Fibroblast of peridontal ligament (primary cell): Measurements from ENCODE around the gene ACOT8.
A peak's percentile ranks its signal among the peaks of the same experiment; 100 is the strongest.
"Not testable (repeated sequence)": the region's sequence is repeated elsewhere in the genome, so short reads cannot be mapped to it uniquely, and the experiment has no call there.

ENCODE experiments used
- DNase-seq: peaks from one replicate; pipeline ENCODE4 v3.0.0-alpha.2; 2010; ENCODE audit errors: extremely low read depth

The ACOT8 gene

DNA sequence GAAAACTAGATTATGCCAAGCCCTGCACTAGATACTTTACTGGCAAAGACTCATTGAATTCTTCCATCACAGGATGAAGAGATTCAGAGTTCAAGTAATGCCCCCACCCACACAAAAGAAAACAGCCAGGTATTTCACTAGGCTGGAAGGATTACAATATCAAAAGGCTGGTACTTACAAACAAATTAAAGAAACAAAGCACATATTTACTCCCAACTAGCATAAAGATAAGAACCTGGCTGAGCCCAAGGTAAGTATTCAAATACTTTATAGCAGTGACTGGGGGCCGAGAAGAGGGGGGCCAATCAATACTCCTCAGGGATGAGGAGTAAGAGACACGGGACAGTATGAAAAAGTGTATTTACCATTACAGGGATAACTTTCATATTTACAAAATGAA lies 3.7 kb downstream of the ACOT8 start:
- DNase-seq, result no peak

DNA sequence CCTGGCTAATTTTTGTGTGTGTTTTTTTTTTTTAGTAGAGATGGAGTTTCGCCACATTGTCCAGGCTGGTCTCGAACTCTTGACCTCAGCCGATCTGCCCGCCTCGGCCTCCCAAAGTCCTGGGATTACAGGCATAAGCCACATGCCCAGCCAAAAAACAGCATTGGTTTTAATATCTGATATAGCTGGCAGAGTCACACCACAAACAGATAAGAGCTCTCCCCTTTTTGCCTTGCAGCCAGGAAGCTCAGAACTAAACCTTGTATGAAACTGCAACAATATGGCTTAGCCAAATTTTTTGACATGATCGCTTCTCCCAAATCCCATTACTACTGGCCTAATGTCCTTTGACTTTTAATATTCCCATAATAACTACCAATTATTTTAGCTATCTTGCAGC lies 4.9 kb downstream of the ACOT8 start:
- DNase-seq, result no peak

GRCh38 chr20:45851501-45851900 lies 5.7 kb downstream of the ACOT8 start:
- no peak for DNase-seq

DNA sequence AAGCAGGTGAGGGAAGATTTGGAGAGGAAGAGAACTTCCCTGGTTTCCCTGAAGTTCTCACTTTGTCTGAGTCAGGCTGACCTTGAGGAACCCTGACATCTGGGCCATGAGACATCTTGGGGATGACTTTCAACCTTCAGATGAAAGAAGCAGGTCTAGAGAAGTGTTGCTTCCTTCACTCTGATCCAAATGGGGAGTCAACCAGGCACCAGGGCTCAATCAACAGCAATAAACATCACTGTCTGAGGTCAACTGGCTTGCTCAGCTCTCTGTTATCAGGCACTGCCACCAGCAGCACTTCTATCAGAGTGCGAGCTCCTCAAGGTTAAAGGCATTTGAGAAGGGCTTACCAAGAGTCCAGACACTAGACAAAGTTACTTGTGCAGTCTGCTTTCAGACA lies 6.3 kb downstream of the ACOT8 start:
- no peak for DNase-seq

GRCh38 chr20:45850238-45850637 lies 7.0 kb downstream of the ACOT8 start:
- no peak for DNase-seq

GRCh38 chr20:45848969-45849582 lies 8.1 kb downstream of the ACOT8 start:
- DNase-seq, result no peak

DNA sequence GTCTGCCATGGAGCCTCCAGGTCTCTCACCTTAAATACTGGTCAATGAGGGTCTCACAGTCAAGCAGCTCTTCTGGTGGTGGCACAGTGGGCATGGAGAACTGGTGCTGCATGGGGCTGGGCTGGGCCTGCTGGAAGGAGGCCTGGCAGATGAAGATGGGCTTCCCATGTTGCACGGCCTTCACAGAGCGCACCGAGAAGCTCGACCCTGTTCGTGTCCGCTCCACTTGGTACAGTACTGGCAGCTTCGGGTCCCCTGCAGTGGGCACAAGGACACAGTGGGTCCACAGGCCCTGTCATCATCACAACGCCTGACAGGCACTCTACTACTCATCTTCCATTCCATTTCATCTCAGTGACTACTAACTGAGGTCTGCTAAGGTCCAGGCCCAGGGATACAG lies 8.8 kb downstream of the ACOT8 start:
- DNase-seq, result no peak

DNA sequence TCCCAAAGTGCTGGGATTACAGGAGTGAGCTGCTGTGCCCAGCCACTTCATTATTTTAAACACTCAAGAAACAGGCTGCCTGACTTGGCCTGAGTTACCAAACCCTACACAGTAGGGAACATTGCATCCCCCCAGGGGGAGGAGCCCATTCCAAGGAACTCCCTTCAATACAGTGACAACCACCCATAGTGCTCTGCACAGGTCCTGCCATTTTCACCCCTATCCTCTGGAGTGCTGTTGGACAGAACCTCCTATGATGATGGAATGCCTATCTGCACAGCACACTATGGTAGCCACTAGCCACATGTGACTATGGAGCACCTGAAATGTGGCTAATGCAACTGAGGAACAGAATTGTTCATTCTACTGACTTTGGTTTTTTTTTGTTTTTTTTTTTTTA lies 11.7 kb downstream of the ACOT8 start:
- DNase-seq, result no peak

DNA sequence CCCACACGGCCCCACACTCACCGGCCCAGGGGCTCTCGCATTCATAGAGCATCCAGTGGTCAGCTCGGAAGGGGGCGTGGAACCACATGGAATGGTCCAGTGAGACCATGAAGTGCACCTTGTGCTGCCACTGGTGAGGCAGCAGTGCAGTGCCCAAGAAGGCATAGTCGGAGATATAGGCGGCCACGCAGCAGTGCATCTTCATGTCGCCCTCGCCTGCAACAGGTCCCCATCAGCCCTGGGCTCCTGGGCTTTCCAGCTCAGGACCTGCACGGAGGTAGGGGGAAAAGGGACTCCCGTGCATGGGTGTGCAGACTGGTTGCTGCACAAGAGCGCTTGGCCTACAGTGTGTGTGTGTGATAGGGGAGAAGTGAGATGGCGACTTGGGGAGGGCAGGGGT lies 13.7 kb downstream of the ACOT8 start:
- DNase-seq, result no peak

DNA sequence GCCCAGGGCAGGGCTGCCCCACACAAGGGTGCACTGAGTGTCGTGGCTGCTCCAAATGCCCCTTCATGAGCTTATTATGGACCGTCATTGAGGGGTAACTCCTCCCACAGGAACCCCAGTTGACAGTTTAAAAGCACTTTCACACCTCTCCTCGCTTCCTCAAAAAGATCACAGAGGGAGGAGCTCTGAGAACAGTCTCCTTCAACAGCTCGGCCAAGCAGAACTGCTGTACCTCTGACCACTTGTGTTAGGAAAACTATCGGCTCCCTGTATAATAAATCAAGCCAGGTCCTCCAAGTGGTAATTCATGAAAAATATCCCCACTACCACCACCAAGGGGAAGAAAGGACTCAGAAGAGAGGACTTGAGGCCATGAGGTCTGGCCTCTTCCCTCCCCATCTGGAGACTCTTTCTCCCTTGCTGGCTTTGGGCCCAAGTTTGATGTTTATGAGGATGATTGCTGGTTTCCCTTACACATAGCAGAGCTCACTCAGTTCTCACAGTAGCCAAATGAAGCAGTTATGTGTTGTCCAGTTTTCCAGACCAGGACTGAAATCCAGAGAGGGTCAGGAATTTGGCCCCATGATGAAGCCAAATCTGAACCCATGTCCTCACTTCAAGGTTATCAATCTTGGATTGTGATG lies 14.9 kb downstream of the ACOT8 start:
- peak; percentile 83 for DNase-seq

DNA sequence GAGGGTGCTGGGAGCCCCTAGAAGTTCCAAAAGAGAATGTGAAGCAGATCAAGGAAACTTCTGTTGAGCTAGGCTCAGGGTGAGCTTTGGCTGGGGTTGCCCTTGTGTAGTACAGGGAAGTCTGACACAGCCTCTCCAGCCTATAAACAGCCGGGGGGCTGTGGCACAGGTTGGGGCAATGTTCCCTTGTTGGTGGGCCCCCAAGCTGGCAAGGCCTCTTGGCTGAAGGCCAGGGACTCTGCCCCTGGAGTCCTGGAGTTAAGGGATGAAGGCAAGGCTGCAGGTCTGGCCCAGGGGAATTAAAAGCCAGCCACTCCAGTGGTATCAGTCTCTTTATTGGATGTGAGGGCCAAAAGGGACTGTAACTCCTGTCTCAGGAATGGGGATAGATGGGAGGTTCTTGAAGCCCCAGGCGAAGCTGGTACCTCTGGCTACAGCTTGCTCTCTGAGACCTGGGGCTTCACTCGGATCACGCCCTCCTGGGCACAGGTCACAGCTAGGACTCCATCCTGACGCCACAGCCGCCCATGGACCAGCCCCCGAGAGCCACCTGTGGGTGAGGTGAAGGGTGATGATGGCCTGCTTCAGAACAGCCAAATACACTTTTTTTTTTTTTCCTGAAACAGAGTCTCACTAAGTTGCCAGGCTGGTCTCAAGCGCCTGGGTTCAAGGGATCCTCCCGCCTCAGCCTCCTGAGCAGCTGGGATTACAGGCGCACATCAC lies 15.6 kb downstream of the ACOT8 start:
- DNase-seq, result no peak

GRCh38 chr20:45840700-45841198 lies 16.4 kb downstream of the ACOT8 start:
- DNase-seq, result no peak

GRCh38 chr20:45836841-45837240 lies 20.4 kb downstream of the ACOT8 start:
- no peak for DNase-seq

DNA sequence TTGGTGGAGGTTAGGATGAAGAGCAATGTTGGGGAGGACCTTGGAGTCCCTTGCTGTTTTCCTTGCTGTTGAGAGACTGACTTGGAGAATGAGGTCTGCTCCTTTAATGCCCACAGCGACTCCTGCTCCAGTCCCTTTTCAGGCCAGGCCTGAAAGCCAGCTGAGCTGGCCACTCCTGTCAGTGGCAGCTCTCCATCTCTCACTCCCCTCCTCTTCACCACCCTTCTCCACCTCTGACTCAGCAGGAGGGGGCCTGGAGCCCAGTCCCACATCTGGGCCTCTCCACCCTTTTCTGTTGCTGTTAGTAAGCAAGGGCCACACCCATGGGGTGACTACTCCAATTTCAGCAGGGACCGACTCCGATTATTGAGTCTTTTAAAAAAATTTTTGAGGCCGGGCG lies 21.4 kb downstream of the ACOT8 start:
- DNase-seq, result peak; percentile 76

DNA sequence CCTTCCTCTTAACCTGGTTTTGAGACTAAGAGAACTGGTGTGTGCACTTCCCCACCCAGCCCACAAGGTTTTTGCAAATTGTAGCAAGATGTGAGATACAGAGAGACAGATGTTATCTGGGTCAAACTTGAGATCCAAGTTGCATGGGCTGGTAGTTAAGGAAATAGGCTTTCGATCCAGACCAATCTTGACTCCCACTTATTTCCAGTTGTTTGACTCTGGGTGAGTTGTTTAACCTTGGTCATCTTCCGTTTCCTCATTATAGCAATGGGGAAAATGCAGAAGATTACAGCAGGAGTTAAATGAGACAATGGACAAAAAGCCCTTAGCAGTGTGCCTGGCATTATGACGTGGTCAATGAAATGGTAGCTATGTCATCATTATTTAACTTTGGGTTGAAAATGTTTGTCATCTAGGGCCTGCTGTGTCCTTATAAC lies 21.8 kb downstream of the ACOT8 start:
- peak; percentile 20 for DNase-seq

DNA sequence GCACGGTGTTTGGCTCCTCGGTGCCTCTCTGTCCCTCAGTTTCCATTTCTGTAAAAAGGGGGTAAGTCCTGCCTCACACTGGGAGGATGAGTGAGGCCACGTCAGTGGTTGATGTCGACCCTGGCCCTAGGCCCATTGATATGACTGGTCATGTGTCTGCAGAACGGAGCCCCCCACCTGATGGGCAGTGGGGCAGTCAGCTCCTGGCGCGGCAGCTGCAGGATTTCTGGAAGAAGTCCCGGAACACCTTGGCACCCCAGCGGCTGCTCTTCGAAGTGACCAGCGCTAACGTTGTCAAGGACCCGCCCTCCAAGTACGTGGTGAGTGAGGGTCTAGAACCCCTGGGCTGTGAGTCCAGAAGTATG lies 22.4 kb downstream of the ACOT8 start:
- DNase-seq, result no peak

DNA sequence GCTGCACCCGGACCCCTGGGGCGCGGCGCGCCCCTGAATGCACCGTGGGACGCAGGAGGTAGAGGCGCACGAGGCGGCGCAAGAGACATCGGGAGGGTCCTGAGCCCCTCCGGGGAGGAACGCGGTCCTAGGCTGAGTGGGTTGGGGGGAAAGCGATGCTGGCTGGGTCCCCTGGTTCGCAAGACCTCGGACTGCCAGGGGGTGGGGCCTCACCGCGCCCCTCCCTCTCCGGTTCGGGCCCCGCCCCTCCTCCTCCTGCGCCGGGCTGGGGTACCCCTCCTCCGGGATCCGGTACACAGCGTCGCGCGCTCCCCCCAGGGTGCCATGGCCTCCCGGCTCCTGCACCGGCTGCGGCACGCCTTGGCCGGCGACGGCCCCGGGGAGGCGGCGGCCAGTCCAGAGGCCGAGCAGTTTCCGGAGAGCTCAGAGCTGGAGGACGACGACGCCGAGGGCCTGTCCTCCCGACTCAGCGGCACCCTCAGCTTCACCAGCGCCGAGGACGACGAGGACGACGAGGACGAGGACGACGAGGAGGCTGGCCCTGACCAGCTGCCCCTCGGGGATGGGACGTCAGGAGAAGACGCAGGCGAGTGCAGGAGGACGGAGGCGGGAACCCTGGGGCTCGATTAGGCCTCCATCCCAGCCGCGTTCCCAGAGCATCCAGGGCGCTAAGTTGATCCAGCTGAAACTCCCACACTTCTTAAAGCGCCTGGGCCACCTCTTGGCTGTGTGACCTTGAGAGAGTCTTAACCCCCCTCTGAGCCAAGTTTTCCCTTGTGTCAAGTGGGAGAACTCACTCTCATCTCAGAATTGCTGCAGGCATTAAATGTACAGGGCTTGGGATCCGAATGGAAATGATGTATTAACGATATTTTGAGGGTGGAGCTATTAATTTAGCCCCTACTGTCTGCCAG lies 23.1 kb downstream of the ACOT8 start:
- DNase-seq, result peak; percentile 54

- DNase-seq, result peak; percentile 97
Measured at GRCh38 chr20:45833030-45833882, 23.9 kb downstream of the ACOT8 start, which contains the start of gene SNX21. SNX21 (plus strand) TSS chr20:45833799; CDS start chr20:45833920, 121 bp downstream.

DNA sequence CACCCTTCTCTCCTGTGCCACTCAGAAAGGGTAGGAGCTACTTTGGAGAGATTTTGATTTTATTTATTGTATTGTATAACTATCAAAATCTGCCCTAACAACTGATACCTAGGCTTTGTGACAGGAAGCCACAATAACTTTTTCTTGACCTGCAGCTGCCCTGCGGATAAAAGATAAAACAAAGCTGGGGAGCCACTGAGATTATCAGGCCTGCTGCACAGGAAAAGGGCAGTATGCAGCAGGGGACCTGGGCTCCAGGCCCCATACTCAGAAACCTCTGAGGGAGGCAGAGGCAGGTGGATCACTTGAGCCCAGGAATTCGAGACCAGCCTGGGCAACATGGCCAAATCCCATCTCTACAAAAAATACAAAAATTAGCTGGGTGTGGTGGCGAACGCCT lies 24.6 kb downstream of the ACOT8 start:
- DNase-seq, result no peak

DNA sequence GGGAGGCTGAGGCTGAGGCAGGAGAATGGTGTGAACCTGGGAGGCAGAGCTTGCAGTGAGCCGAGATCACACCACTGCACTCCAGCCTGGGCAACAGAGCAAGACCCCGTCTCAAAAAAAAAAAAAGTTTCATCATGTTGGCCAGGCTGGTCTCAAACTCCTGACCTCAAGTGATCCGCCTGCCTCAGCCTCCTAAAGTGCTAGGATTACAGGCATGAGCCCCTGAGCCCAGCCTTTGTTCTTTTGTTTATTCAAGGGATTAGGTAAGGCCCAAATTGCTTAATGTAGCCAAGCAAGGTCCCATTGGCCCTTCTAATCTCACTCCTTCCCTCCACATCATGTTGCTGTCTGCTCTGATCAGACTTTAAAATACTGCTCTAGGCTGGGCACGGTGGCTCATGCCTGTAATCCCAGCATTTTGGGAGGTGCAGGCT lies 27.5 kb downstream of the ACOT8 start:
- DNase-seq, result not testable (repeated sequence)

DNA sequence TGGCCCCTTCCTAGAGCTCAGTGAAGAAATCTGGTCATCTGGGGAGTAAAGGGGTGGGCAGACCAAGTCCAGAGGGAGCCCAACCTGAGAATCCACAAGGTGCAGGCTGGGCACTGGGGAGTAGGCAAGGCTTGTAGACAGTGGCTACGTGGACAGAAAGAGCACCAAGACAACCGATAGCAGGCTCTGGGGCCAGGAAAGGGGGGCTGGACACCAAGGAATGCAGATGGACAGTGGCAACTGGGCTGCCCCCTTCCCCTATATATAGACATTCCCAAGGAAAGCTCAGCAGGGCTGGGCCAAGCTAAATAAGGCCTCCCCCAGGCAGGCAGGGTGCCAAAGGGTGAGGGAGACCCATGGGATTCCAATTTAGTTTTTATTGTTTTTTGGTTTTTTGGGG lies 28.6 kb downstream of the ACOT8 start:
- peak; percentile 49 for DNase-seq
